ENCODE results near the gene ALDOA. TPM values are rescaled to one million over a fixed set of nuclear protein-coding genes. Genes with fewer than 3 reads are reported as not detected.

Gene ALDOA
- total and polyA plus RNA-seq, 4 donors, result 265 to 1,371 (median 962) TPM

DNA sequence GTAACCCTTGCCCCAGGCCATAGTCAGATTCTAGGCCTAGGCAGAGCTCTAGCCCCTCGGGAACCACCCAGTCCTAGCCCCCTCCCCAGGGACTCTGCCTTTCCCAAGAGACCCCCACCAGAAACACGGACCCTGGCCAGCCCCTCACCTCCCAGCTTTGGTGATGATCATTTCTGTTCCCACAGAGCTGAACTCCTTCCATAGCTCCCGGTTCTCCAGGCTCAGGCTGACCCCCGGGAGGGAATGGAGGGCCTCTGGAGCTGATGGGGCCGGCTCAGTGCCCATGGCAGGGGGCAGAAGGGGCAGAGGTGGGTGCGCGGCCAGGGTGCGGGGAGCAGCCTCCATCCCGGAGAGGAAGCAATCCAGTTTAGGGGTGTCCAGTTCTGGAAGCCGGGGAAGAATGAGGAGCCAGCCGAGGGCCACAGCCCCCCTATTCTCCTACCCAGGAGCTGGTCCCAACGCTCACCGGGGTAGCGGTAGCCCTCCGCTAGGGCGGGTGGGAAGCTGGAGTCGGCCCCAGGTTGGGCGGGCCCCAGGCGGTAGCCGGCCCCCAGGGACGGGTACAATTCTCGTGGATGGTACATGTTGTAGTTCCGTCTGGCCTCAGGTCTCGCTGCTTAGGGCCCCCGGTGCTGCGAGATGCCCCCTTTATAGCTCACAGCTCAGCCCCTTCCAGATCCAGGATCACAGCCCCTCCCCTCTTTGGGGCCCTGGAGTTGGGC is 25.2 kb downstream of the ALDOA start:
- no peak overlapping the region for H3K4me3 ChIP-seq
- TF ChIP-seq, protein P1, sequence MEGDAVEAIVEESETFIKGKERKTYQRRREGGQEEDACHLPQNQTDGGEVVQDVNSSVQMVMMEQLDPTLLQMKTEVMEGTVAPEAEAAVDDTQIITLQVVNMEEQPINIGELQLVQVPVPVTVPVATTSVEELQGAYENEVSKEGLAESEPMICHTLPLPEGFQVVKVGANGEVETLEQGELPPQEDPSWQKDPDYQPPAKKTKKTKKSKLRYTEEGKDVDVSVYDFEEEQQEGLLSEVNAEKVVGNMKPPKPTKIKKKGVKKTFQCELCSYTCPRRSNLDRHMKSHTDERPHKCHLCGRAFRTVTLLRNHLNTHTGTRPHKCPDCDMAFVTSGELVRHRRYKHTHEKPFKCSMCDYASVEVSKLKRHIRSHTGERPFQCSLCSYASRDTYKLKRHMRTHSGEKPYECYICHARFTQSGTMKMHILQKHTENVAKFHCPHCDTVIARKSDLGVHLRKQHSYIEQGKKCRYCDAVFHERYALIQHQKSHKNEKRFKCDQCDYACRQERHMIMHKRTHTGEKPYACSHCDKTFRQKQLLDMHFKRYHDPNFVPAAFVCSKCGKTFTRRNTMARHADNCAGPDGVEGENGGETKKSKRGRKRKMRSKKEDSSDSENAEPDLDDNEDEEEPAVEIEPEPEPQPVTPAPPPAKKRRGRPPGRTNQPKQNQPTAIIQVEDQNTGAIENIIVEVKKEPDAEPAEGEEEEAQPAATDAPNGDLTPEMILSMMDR (IDR thresholded peaks at IDR 0.05; ENCODE audit: control extremely low read depth, extremely low read depth), result no peak
- ATAC-seq (ENCODE audit: insufficient read depth, low FRiP score) (no peak), DNase-seq (no peak)
- H3K27me3 ChIP-seq (ENCODE audit: control insufficient read depth in 3 of 3, insufficient read depth in 3 of 3, low read length in 2 of 3), result no peaks in the 10 kb centered on the region
- no peak overlapping the region for H3K9ac ChIP-seq (ENCODE audit: insufficient read depth in 1 of 2, low read length in 2 of 2)
- H3K4me1 ChIP-seq (ENCODE audit: control insufficient read depth in 5 of 5, insufficient read depth in 5 of 5, low read length in 5 of 5), result peaks cover 0 to 32% (median 10%) of the 10 kb centered on the region in 5 donors
- H3K27ac ChIP-seq (ENCODE audit: low read depth in 1 of 2, low read length in 1 of 2), result no peak overlapping the region
- 77 to 80% methylated on average over 26 of the region's 26 CpGs for WGBS, 2 donors
- peaks cover 0 to 2% (median 0%) of the 10 kb centered on the region in 4 donors for H3K9me3 ChIP-seq (ENCODE audit: control insufficient read depth in 4 of 4, insufficient read depth in 3 of 4, low read length in 3 of 4)
- H3K36me3 ChIP-seq (ENCODE audit: control insufficient read depth in 4 of 4, insufficient read depth in 4 of 4, low read length in 4 of 4), result peaks cover 0 to 16% (median 12%) of the 10 kb centered on the region in 4 donors

DNA sequence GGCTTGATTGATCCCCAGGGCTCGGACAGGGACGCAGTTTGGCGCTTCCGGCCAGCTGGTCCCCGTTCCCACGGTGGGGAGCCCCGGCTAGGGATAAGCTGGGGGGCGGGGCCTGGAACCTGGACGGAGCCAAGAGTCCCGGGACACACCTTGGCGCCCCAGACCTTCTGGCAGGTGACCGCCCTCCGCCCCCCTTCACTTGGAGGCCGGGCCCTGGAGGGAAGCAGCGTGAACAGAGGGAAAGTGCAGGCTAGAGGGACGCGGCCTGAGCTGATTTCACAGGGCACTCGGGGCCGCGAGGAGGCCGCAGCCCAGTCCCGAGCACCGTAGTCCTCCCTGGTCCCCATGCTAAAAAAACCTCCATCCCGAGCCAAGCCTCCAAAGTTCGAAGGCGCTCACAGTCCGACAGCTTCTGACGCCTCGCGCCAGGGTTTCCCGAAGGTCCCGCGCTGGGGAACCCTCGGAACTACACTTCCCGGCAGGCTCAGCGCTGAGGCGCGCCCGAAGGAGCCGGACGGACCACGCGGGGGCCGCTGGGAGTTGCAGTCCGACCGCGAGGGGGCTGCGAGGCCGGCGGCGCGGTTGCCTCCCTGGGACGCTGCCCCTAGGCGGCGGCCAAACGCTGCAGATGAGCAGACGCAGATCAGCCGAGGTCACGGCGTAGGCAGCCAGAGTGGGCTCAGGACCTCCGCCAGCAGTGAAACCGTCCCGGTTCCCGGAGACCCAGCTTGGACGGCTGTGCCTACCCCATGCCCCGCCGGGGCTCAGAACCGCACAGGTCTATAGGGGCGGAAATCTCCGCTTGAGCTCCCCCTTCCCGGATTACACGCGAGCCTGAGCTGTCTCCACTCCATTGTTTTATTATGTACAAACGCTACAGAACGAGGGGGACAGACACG is 26.2 kb downstream of the ALDOA start, which contains the start of gene TBX6:
Gene TBX6, minus strand, starts transcription at position 451 of the 899 bp plus-strand sequence. CDS start 731 bp downstream, outside the sequence.
- 0 to 1% methylated on average over 72 to 76 of the region's 76 CpGs for WGBS, 2 donors
- no peaks in the 10 kb centered on the region for H3K27me3 ChIP-seq (ENCODE audit: control insufficient read depth in 3 of 3, insufficient read depth in 3 of 3, low read length in 2 of 3)
- TF ChIP-seq, protein P1 (IDR thresholded peaks at IDR 0.05; ENCODE audit: control extremely low read depth, extremely low read depth), result peak; percentile 96
- DNase-seq, result peak; percentile 94 to 96 (median 94)
- H3K9me3 ChIP-seq (ENCODE audit: control insufficient read depth in 4 of 4, insufficient read depth in 3 of 4, low read length in 3 of 4), result peaks cover 0 to 2% (median under 1%) of the 10 kb centered on the region in 4 donors
- H3K4me1 ChIP-seq (ENCODE audit: control insufficient read depth in 5 of 5, insufficient read depth in 5 of 5, low read length in 5 of 5), result peaks cover 0 to 36% (median 10%) of the 10 kb centered on the region in 5 donors
- ATAC-seq (ENCODE audit: insufficient read depth, low FRiP score), result peak; percentile 91
- H3K4me3 ChIP-seq, result peak within 1 kb of the TSS; percentile 20
- H3K9ac ChIP-seq (ENCODE audit: insufficient read depth in 1 of 2, low read length in 2 of 2), result peak within 1 kb of the TSS in 1 of 2 donors; percentile 55
- H3K27ac ChIP-seq (ENCODE audit: low read depth in 1 of 2, low read length in 1 of 2), result peak within 1 kb of the TSS; percentile 89 to 90
- H3K36me3 ChIP-seq (ENCODE audit: control insufficient read depth in 4 of 4, insufficient read depth in 4 of 4, low read length in 4 of 4), result peaks cover 0 to 12% (median 10%) of the 10 kb centered on the region in 4 donors

DNA sequence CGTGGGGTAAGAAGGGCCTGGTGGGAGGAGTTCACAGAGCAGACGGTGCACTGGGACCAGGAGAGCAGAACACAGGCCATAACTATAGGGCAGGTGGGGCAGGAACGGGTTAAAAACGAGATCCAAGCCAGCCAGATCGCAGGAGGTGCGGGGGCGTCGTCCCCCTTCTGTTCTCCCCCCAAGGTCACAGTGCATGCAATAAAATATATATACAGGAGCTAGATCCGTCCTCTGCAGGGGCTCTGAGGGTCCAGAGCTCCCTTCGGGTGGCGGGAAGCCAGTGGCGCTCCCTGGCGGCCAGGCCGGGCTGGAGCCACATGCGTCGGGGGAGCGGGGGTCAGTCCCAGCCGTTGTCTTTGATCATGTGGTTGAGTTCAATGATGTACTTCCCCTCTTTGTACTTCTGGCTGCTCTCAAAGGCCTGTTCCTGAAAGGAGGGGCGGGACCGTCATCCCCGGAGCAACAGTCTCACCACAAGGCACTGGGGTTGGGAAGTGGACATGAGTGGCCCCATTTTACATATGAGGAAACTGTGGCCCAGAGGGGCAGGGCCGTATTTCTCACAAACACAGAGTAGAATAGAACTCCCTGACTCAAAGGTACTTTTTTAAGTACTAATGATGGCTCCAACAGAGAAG is 26.9 kb downstream of the ALDOA start:
- DNase-seq (peak; percentile 80 to 84 (median 83)), ATAC-seq (ENCODE audit: insufficient read depth, low FRiP score) (peak; percentile 66)
- peaks cover 0 to 8% (median 3%) of the 10 kb centered on the region in 4 donors for H3K9me3 ChIP-seq (ENCODE audit: control insufficient read depth in 4 of 4, insufficient read depth in 3 of 4, low read length in 3 of 4)
- peak overlapping the region in 1 of 2 donors; percentile 55 for H3K9ac ChIP-seq (ENCODE audit: insufficient read depth in 1 of 2, low read length in 2 of 2)
- no peaks in the 10 kb centered on the region for H3K27me3 ChIP-seq (ENCODE audit: control insufficient read depth in 3 of 3, insufficient read depth in 3 of 3, low read length in 2 of 3)
- TF ChIP-seq, protein P1 (IDR thresholded peaks at IDR 0.05; ENCODE audit: control extremely low read depth, extremely low read depth), result peak; percentile 38
- H3K27ac ChIP-seq (ENCODE audit: low read depth in 1 of 2, low read length in 1 of 2), result peak overlapping the region; percentile 89 to 90
- H3K4me1 ChIP-seq (ENCODE audit: control insufficient read depth in 5 of 5, insufficient read depth in 5 of 5, low read length in 5 of 5), result peaks cover 0 to 36% (median 10%) of the 10 kb centered on the region in 5 donors
- H3K36me3 ChIP-seq (ENCODE audit: control insufficient read depth in 4 of 4, insufficient read depth in 4 of 4, low read length in 4 of 4), result peaks cover 0 to 12% (median 10%) of the 10 kb centered on the region in 4 donors
- H3K4me3 ChIP-seq, result peak overlapping the region; percentile 20
- WGBS, 2 donors, result 1 to 2% methylated on average over 22 of the region's 22 CpGs
